RWPE1 (cell line): ENCODE measurements around the gene OR7D2.
"Not testable (repeated sequence)": the region's sequence is repeated elsewhere in the genome, so short reads cannot be mapped to it uniquely, and the experiment has no call there.

Experiments
- CTCF ChIA-PET: fragments of 350-600 bp; sonication (Branson Sonifier 250); formaldehyde crosslinking; extraction: SDS; loops from one replicate; lab custom pipeline; 2021; lab: Yijun Ruan, JAX
- POLR2A ChIA-PET: fragments of 400-600 bp; formaldehyde crosslinking; extraction: SDS; loops from one replicate; lab custom pipeline; 2020; ENCODE audit warnings: antibody characterized with exemption; ENCODE audit not compliant: low non-redundant PET; lab: Yijun Ruan, JAX
- DNase-seq: peaks from one replicate; pipeline ENCODE4 v3.0.0; 2012; ENCODE audit warnings: low spot score
- H3K27ac ChIP-seq: fragments of 450-650 bp; 2 replicates; pipeline ENCODE4 v1.5.1; 2017
- CTCF ChIP-seq: fragments of 450-650 bp; conservative IDR thresholded peaks from 2 replicates; pipeline ENCODE4 v1.5.1; 2017; ENCODE audit warnings: low read depth, mild to moderate bottlenecking

Gene OR7D2

GRCh38 chr19:9187191-9187590 lies 8.4 kb downstream of the OR7D2 start:
- no peak for TF ChIP-seq CTCF
- POLR2A ChIA-PET: no interaction called here
- H3K27ac ChIP-seq: no peak overlapping the region

GRCh38 chr19:9189535-9189934 lies 10.8 kb downstream of the OR7D2 start:
- POLR2A ChIA-PET: no interaction called here
- no peak overlapping the region for H3K27ac ChIP-seq
- DNase-seq: no peak
- no peak for TF ChIP-seq CTCF
- CTCF ChIA-PET: no interaction called here

More at GRCh38 chr19:9187191-9187590, 8.4 kb downstream of the OR7D2 start:
- CTCF ChIA-PET: no interaction called here
- no peak for DNase-seq

- CTCF ChIA-PET, POLR2A ChIA-PET: not testable (repeated sequence)
These were observed 19.3 kb downstream of the OR7D2 start for GRCh38 chr19:9198044-9198443.

GRCh38 chr19:9205501-9206113 lies 26.8 kb downstream of the OR7D2 start:
- DNase-seq: peak; percentile 37
- no peak overlapping the region for H3K27ac ChIP-seq
- ChIA-PET CTCF (interaction anchor here (0.6 to 1.2 kb wide), 8 partner anchors 17 to 633 kb away, joined by 3 to 7 read pairs (median 6); partner anchors contain the start of gene ZNF121), POLR2A (no interaction called here)
- TF ChIP-seq CTCF: peak; percentile 91

More at GRCh38 chr19:9198044-9198443, 19.3 kb downstream of the OR7D2 start:
- not testable (repeated sequence) for DNase-seq, H3K27ac ChIP-seq

GRCh38 chr19:9219489-9219888 lies 40.7 kb downstream of the OR7D2 start, which contains the start of gene OR7D4:
Gene OR7D4, minus strand, starts transcription at chr19:9219589. Its CDS starts 4,752 bp downstream, at chr19:9214837.
- POLR2A ChIA-PET: no interaction called here
- CTCF ChIA-PET: no interaction called here
- DNase-seq: no peak
- no peak within 1 kb of the TSS for H3K27ac ChIP-seq
- no peak for TF ChIP-seq CTCF
